ENCODE results near the gene SLC27A5. TPM values are rescaled to one million over a fixed set of nuclear protein-coding genes. Genes with fewer than 3 reads are reported as not detected.

Gene SLC27A5
- polyA plus RNA-seq, 2 of the 4 experiments (the other 2 are of a cell fraction) = 30.2 to 37.8 TPM

GRCh38 chr19:58519087-58519354, 7.2 kb upstream of the SLC27A5 start:
- ChIA-PET POLR2A (interaction anchor here (0.5 to 5.7 kb wide), 18 partner anchors 8 to 214 kb away, joined by 3 to 184 read pairs (median 9); partner anchors contain the start of genes CHMP2A, ERVK3-1, MZF1 and SLC27A5), CTCF (interaction anchor here (0.7 to 8.6 kb wide), 46 partner anchors 10 to 1115 kb away, joined by 3 to 222 read pairs (median 8); partner anchors contain the start of genes CHMP2A, SLC27A5, TRIM28 and ZNF446)
- no peak for FAIRE-seq

GRCh38 chr19:58518256-58519086, 6.7 kb upstream of the SLC27A5 start:
- peak overlapping the region; percentile 65 for H3K4me3 ChIP-seq
- no peak for FAIRE-seq
- 14% methylated on average over 22 of the region's 22 CpGs for WGBS (ENCODE audit: missing lambda C conversion rate)

More at GRCh38 chr19:58519087-58519354, 7.2 kb upstream of the SLC27A5 start:
- peak overlapping the region; percentile 65 for H3K4me3 ChIP-seq
- 1% methylated on average over 14 of the region's 14 CpGs for WGBS (ENCODE audit: missing lambda C conversion rate)
- H3K27ac ChIP-seq = peak overlapping the region; percentile 86 to 92
- H3K4me2 ChIP-seq = peak overlapping the region; percentile 98
- ATAC-seq (peak; percentile 62 to 74), DNase-seq (ENCODE audit: low read depth in 1 of 2, low spot score in 1 of 2) (peak; percentile 85 to 91)
- no peak for TF ChIP-seq RNF2 (IDR thresholded peaks at IDR 0.05; ENCODE audit: borderline replicate concordance, low read depth)
- peak in 1 of 2 experiments; percentile 37; a peak in 1 of 5 replicates for TF ChIP-seq RAD21 (conservative IDR thresholded peaks at IDR 0.05 in 1 of 2, IDR thresholded peaks at IDR 0.05 in 1 of 2)
- no peaks in the 10 kb centered on the region for H3K9me3 ChIP-seq
- peaks cover 20% of the 10 kb centered on the region for H3K4me1 ChIP-seq

DNA sequence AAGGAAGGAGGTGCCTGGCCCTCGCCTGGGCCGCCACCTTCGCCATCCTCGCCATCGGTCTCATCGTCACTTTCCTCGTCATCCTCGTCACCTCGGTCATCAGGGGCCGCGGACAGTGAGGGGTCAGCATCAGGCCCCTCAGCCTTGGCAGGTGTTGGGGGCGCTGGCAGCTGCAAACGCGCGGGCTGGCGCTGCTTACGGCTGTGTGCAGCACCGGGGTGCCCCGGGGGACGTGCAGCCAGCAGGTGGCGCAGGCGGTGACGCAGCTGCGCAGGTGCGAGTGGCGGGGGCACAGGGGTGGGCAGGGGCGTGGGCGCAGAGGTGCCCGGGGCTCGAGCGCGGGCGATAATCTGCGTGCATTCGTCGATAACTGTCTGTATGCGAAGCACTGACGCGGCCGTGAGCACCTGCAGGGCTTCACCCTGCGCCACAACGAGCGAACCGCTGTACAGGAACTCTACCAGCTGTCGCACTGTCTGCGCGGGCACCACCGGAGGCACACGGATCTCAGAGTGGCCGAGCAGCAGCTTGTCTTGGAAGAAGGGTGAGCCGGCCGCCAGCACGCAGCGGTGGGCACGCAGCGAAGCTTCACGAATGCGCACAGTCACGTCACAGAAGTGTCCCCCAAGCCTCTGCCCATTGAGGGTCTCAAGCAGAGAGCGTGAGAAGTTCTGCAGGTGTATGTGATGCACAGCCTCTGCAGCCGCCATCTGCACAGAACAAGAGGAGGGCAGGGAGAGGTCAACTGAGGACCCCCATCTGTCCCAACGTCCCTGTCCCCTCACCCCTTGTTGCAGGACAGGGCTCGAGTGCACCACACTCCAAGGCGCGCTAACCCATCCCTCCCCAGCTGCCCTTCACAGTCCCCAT, 5.4 kb upstream of the SLC27A5 start:
- TF ChIP-seq CTCF (IDR thresholded peaks at IDR 0.05) (peak; percentile 14; the same call in 1 of the 3 replicates), RARB (CRISPR knock-in tag; IDR thresholded peaks at IDR 0.05) (no peak)
- Histone ChIP-seq H3K4me3 (no peak overlapping the region), H3K9me3 (no peaks in the 10 kb centered on the region), H3K27ac (peak overlapping the region in 1 of 2 experiments; percentile 92; a peak in 1 of 6 replicates), H3K4me2 (peak overlapping the region; percentile 98; the same call in 2 of the 3 replicates), H3K4me1 (peaks cover 20% of the 10 kb centered on the region)
- 96% methylated on average over 56 of the region's 65 CpGs for WGBS (ENCODE audit: missing lambda C conversion rate)
- DNase-seq (ENCODE audit: low read depth in 1 of 2, low spot score in 1 of 2) (no peak), FAIRE-seq (no peak), ATAC-seq (no peak)
- ChIA-PET CTCF (interaction anchor here (0.8 to 8.6 kb wide), 11 partner anchors 9 to 79 kb away, joined by 3 to 222 read pairs (median 8); partner anchors contain the start of genes CHMP2A, SLC27A5, TRIM28 and ZNF446), POLR2A (interaction anchor here (0.6 kb wide), 1 partner anchor 131 kb away, joined by 3 read pairs; no protein-coding TSS in a partner anchor)

More at GRCh38 chr19:58518256-58519086, 6.7 kb upstream of the SLC27A5 start:
- ChIA-PET CTCF (interaction anchor here (0.7 to 8.6 kb wide), 46 partner anchors 11 to 1115 kb away, joined by 3 to 222 read pairs (median 8); partner anchors contain the start of genes CHMP2A, SLC27A5, TRIM28 and ZNF446), POLR2A (interaction anchor here (0.5 to 5.7 kb wide), 15 partner anchors 13 to 213 kb away, joined by 3 to 184 read pairs (median 9); partner anchors contain the start of genes CHMP2A, ERVK3-1, MZF1 and TRIM28)
- Histone ChIP-seq H3K4me2 (peak overlapping the region; percentile 98), H3K9me3 (no peaks in the 10 kb centered on the region), H3K27ac (peak overlapping the region; percentile 86 to 92), H3K4me1 (peaks cover 20% of the 10 kb centered on the region)
- TF ChIP-seq, protein P1, sequence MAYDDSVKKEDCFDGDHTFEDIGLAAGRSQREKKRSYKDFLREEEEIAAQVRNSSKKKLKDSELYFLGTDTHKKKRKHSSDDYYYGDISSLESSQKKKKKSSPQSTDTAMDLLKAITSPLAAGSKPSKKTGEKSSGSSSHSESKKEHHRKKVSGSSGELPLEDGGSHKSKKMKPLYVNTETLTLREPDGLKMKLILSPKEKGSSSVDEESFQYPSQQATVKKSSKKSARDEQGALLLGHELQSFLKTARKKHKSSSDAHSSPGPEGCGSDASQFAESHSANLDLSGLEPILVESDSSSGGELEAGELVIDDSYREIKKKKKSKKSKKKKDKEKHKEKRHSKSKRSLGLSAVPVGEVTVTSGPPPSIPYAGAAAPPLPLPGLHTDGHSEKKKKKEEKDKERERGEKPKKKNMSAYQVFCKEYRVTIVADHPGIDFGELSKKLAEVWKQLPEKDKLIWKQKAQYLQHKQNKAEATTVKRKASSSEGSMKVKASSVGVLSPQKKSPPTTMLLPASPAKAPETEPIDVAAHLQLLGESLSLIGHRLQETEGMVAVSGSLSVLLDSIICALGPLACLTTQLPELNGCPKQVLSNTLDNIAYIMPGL (CRISPR knock-in tag; IDR thresholded peaks at IDR 0.05; ENCODE audit: borderline replicate concordance) = no peak
- TF ChIP-seq, protein P2, sequence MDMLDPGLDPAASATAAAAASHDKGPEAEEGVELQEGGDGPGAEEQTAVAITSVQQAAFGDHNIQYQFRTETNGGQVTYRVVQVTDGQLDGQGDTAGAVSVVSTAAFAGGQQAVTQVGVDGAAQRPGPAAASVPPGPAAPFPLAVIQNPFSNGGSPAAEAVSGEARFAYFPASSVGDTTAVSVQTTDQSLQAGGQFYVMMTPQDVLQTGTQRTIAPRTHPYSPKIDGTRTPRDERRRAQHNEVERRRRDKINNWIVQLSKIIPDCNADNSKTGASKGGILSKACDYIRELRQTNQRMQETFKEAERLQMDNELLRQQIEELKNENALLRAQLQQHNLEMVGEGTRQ (IDR thresholded peaks at IDR 0.05) = no peak
- TF ChIP-seq, protein P3, sequence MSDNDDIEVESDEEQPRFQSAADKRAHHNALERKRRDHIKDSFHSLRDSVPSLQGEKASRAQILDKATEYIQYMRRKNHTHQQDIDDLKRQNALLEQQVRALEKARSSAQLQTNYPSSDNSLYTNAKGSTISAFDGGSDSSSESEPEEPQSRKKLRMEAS (IDR thresholded peaks at IDR 0.05) = no peak
- no peak for TF ChIP-seq SMC3 (IDR thresholded peaks at IDR 0.05)
- no peak for TF ChIP-seq FOXS1 (CRISPR knock-in tag; IDR thresholded peaks at IDR 0.05)
- TF ChIP-seq EP300 (IDR thresholded peaks at IDR 0.05) = no peak
- TF ChIP-seq HOXB13 (CRISPR knock-in tag; IDR thresholded peaks at IDR 0.05; ENCODE audit: low read depth) = no peak
- TF ChIP-seq CBX8 (IDR thresholded peaks at IDR 0.05) = no peak
- TF ChIP-seq HOXA7 (CRISPR knock-in tag; IDR thresholded peaks at IDR 0.05) = no peak
- DNase-seq (ENCODE audit: low read depth in 1 of 2, low spot score in 1 of 2) (no peak), ATAC-seq (no peak)

Measured in A549 (cell line).